ENCODE results near the gene PABPC1L2A. TPM values are rescaled to one million over a fixed set of nuclear protein-coding genes. Genes with fewer than 3 reads are reported as not detected.
"Not testable (repeated sequence)": the region's sequence is repeated elsewhere in the genome, so short reads cannot be mapped to it uniquely, and the experiment has no call there.

PABPC1L2A gene
- not detected for total RNA-seq

DNA sequence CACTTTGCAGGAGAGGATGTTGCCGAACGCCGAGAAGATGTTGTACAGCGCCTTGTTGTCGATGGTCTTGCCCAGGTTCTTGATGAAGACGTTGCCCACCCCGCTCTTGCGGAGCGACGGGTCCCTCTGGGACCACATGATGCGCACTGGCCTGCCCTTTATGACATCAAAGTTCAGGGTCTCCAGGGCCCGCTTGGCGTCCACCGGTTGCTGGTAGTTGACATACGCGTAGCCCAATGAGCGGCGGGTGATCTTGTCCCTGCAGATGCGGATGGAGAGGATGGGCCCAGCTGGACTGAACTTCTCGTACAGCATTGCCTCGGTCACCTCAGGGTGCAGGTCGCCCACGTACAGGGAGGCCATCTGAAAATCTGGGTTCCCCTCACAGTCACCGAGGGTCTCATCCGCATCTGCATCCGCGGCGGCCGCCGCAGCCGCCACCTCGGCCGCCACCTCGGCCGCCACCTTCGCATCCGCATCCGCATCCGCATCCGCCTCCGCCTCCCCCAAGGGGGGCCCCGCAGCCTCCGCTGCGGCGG, at the start of gene PABPC1L2A:
PABPC1L2A (minus strand) TSS at position 489 of the 539 bp plus-strand sequence; CDS start at position 363, 126 bp downstream.
- not testable (repeated sequence) for DNase-seq

- no peak for DNase-seq
Measured at GRCh38 chrX:73127700-73128241, 48.5 kb upstream of the PABPC1L2A start.

DNA sequence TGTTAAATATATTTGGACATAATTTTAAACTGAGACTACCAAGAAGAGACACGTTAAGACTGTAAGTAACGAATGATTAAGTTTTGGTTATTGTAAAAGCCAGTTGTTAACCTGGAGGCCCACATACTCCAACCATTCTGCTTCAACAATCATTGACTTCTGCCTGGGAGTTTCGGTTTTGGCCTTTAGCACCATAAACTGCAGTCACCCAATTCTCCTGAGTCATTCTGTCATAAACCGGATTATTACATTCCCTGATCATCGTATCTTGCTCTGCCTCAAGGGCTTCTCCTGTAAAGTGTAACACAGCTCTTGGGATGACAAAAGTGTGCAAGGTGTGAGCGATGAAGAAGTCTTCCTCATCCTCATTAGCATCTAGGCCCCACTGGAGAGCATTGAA, 46.9 kb upstream of the PABPC1L2A start:
- DNase-seq = no peak

GRCh38 chrX:73099505-73099904, 20.2 kb upstream of the PABPC1L2A start:
- not testable (repeated sequence) for DNase-seq

- not testable (repeated sequence) for DNase-seq
Measured at GRCh38 chrX:73086766-73087165, 7.5 kb upstream of the PABPC1L2A start.

DNA sequence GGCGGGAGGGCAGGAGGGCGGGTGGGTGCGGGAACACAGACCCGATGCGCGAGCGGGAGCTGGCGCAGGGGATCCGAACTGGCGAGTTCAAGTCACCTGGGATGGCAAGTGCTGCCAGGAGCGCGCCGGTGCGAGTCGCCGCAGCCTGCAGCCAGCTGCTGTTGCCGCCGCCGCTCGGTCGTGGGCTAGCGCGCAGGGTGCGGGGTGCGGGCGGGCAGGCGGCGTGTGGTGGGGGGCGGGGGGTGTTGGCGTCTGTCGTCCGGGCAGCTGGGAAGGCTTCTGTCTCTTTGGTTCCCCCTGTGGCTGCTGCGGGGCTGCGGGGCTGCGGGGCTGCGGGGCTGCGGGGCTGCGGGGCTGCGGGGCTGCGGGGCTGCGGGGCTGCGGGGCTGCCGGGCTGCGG, 572 bp upstream of the PABPC1L2A start:
- DNase-seq = not testable (repeated sequence)

- not testable (repeated sequence) for DNase-seq
Measured at GRCh38 chrX:73078597-73078996, 715 bp downstream of the PABPC1L2A start.

DNA sequence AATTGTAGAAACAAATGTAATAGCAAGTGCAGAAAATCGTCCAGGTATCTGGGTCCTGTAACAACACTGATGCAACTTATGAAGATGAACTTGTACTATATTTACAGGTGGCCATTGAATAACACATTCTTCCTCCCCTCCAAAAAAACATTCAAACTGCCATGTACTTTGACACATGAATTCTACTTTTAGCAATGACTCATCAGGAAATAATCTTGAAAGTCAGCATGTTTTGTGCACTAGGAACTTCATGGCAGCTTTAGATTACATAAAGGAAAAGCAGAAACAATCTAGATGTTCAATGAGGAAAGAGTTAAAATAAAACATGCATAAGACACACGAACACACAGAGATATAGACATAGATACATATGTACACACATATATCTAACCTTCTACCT, 2.5 kb downstream of the PABPC1L2A start:
- no peak for DNase-seq

DNA sequence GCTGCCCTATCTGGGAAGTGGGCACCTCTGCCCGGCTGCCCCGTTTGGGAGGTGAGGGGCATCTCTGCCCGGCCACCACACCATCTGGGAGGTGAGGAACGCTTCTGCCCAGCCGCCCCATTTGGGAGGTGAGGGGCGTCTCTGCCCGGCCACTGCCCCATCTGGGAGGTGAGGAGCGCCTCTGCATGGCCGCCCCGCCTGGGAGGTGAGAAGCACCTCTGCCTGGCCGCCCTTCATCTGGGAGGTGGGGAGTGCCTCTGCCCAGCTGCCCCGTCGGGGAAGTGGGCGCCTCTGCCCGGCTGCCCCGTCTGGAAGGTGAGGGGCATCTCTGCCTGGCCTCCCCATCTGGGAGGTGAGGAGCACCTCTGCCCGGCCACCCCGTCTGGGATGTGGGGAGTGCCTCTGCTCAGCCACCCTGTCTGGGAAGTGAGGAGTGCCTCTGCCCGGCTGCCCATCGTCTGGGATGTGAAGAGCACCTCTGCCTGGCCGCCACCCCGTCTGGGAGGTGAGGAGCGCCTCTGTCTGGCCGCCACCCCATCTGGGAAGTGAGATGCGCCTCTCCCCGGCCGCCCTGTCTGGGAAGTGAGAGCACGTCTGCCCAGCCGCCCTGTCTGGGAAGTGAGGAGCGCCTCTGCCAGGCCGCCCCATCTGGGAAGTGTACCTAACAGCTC, 9.8 kb downstream of the PABPC1L2A start:
- no peak for DNase-seq

GRCh38 chrX:73068467-73069364, 10.6 kb downstream of the PABPC1L2A start:
- DNase-seq = no peak

DNA sequence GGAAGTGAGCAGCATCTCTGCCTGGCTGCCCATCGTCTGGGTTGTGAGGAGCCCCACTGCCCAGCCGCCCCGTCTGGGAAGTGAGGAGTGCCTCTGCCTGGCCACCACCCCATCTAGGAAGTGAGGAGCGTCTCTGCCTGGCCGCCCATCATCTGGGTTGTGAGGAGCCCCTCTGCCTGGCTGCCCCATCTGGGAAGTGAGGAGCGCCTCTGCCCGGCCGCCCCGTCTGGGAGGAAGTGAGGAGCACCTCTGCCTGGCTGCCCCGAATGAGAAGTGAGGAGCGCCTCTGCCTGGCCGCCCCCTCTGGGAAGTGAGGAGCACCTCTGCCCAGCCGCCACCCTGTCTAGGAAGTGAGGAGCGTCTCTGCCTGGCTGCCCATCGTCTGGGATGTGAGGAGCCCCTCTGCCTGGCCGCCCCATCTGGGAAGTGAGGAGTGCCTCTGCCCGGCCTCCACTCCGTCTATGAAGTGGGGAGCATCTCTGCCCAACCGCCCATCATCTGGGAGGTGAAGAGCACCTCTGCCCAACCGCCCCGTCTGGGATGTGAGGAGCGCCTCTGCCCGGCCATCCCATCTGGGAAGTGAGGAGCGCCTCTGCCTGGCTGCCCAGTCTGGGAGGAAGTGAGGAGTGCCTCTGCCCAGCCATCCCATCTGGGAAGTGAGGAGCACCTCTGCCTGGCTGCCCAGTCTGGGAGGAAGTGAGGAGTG, 11.4 kb downstream of the PABPC1L2A start:
- DNase-seq = not testable (repeated sequence)

DNA sequence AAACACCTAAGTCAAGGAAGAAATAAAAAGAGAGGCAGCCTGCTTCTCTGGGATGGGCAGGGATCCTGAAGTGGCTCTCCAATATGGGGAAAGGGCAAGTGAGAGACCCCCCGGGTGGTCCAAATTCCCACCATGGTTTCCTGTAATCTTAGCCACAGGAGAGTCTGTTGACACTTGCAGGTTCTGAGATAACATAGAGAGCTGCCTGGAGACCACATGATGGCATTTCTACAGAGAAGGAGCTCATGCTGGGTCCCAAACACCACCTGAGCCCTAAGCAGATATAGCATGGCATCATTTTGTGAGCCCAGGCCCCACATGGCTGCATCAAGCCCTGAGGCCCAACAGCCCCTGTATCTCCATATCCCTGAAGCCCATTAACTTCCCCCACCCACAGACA, 50.4 kb downstream of the PABPC1L2A start:
- DNase-seq = no peak

Other genes with a start within 250 kb of the PABPC1L2A start
- gene FAM236C, start 166.9 kb downstream of the PABPC1L2A start, total RNA-seq = not detected
- gene FAM236A, start 141.3 kb downstream of the PABPC1L2A start, total RNA-seq = not detected
- gene DMRTC1, start 135.7 kb downstream of the PABPC1L2A start, total RNA-seq = not detected
- gene PABPC1L2B, start 76.6 kb downstream of the PABPC1L2A start, total RNA-seq = not detected
- gene NAP1L2, start 135.3 kb upstream of the PABPC1L2A start, total RNA-seq = 1.3 TPM

Data from skin of body (tissue), 2 donors.